Mesothelial cell of epicardium (in vitro differentiated cells): ENCODE results near the gene ALPL. TPM values are rescaled to one million over a fixed set of nuclear protein-coding genes. Genes with fewer than 3 reads are reported as not detected.
"Not testable (repeated sequence)": the region's sequence is repeated elsewhere in the genome, so short reads cannot be mapped to it uniquely, and the experiment has no call there.

ENCODE experiments used
- DNase-seq, 2 experiments: peaks; one replicate each; pipeline ENCODE4 v3.0.0; 2021; ENCODE audit warnings: low spot score in 2 of 2; ENCODE audit not compliant: unreplicated experiment in 2 of 2
- H3K27ac Mint-ChIP-seq: 2 replicates; pipeline ENCODE4 v1.8.0; 2021; ENCODE audit warnings: mixed read lengths
- H3K27me3 Mint-ChIP-seq: 2 replicates; pipeline ENCODE4 v1.8.0; 2021; ENCODE audit warnings: low read depth, mixed read lengths
- H3K36me3 Mint-ChIP-seq: 2 replicates; pipeline ENCODE4 v1.8.0; 2021; ENCODE audit warnings: mixed read lengths
- H3K4me1 Mint-ChIP-seq: 2 replicates; pipeline ENCODE4 v1.8.0; 2021; ENCODE audit warnings: mixed read lengths
- H3K4me3 Mint-ChIP-seq: 2 replicates; pipeline ENCODE4 v1.8.0; 2021; ENCODE audit warnings: mild to moderate bottlenecking, moderate library complexity, mixed read lengths
- H3K9me3 Mint-ChIP-seq: 2 replicates; pipeline ENCODE4 v1.8.0; 2021; ENCODE audit warnings: mixed read lengths
- CTCF ChIP-seq: fragments of 200-600 bp; sonication (generic); IDR thresholded peaks from one replicate; pipeline ENCODE4 v1.5.0; 2021; ENCODE audit warnings: antibody characterized with exemption; ENCODE audit not compliant: unreplicated experiment
- total RNA-seq: library from RNA; stranded (reverse); gene quantifications from 3 replicates; pipeline ENCODE4 v1.2.1, GENCODE V29; 2021

ALPL gene
- total RNA-seq: 0.59 to 1.2 TPM (median 0.89 TPM) in 3 replicates

GRCh38 chr1:21509351-21510112 lies at the start of gene ALPL:
TSS of gene ALPL (plus strand) at chr1:21509423. CDS start at chr1:21554082, 44,659 bp downstream.
- no peak for DNase-seq
- peak within 1 kb of the TSS; percentile 63 for H3K4me3 Mint-ChIP-seq
- H3K4me1 Mint-ChIP-seq: peaks cover 5% of the 10 kb centered on the region
- no peaks in the 10 kb centered on the region for H3K36me3 Mint-ChIP-seq
- no peak for TF ChIP-seq CTCF
- no peaks in the 10 kb centered on the region for H3K9me3 Mint-ChIP-seq
- H3K27me3 Mint-ChIP-seq: peaks cover 67% of the 10 kb centered on the region
- H3K27ac Mint-ChIP-seq: no peak within 1 kb of the TSS

DNA sequence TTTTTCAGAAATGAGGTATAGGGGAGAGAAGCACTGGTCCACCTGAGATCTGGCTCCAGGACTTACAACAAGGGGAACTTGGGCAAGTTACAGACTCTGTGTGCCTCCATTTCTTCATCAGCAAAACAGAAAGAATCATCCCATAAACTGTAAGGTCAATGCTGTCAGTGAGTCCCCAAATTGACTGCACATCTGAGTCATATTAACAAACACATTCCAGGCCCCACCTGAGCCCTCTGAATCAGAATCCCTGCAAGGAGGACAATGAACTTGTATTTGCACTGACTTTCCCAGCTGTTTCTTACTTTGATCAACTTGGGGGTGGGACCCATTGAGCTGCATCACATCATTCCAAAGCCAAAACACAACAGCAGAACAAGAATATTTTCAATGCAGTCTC lies 44.1 kb upstream of the ALPL start:
- not testable (repeated sequence) for H3K4me3 Mint-ChIP-seq, H3K27me3 Mint-ChIP-seq, H3K9me3 Mint-ChIP-seq, DNase-seq, H3K4me1 Mint-ChIP-seq, H3K27ac Mint-ChIP-seq
- H3K36me3 Mint-ChIP-seq: peaks cover 15% of the 10 kb centered on the region

- peaks cover 25% of the 10 kb centered on the region for H3K36me3 Mint-ChIP-seq
- not testable (repeated sequence) for H3K4me3 Mint-ChIP-seq, H3K27me3 Mint-ChIP-seq, H3K9me3 Mint-ChIP-seq, DNase-seq, H3K4me1 Mint-ChIP-seq, H3K27ac Mint-ChIP-seq
Observed at GRCh38 chr1:21467946-21468345, 41.3 kb upstream of the ALPL start.

GRCh38 chr1:21468599-21468998 lies 40.6 kb upstream of the ALPL start:
- H3K36me3 Mint-ChIP-seq: peaks cover 29% of the 10 kb centered on the region
- no peak for DNase-seq
- no peak overlapping the region for H3K4me3 Mint-ChIP-seq
- no peaks in the 10 kb centered on the region for H3K9me3 Mint-ChIP-seq
- H3K27me3 Mint-ChIP-seq: no peaks in the 10 kb centered on the region
- H3K4me1 Mint-ChIP-seq: peaks cover 5% of the 10 kb centered on the region
- TF ChIP-seq CTCF: peak; percentile 39
- no peak overlapping the region for H3K27ac Mint-ChIP-seq

GRCh38 chr1:21469581-21469980 lies 39.6 kb upstream of the ALPL start:
- H3K4me3 Mint-ChIP-seq: no peak overlapping the region
- no peaks in the 10 kb centered on the region for H3K27me3 Mint-ChIP-seq
- H3K9me3 Mint-ChIP-seq: no peaks in the 10 kb centered on the region
- peaks cover 5% of the 10 kb centered on the region for H3K4me1 Mint-ChIP-seq
- H3K27ac Mint-ChIP-seq: no peak overlapping the region
- no peak for TF ChIP-seq CTCF
- peaks cover 32% of the 10 kb centered on the region for H3K36me3 Mint-ChIP-seq
- no peak for DNase-seq

GRCh38 chr1:21472861-21473260 lies 36.4 kb upstream of the ALPL start:
- TF ChIP-seq CTCF: no peak
- Mint-ChIP-seq H3K27me3 (no peaks in the 10 kb centered on the region), H3K9me3 (no peaks in the 10 kb centered on the region), H3K4me3 (no peak overlapping the region), H3K36me3 (peaks cover 36% of the 10 kb centered on the region), H3K27ac (no peak overlapping the region), H3K4me1 (peaks cover 2% of the 10 kb centered on the region)
- no peak for DNase-seq
